H9 (cell line): ENCODE data around the gene LAMB1. TPM values are rescaled to one million over a fixed set of nuclear protein-coding genes. Genes with fewer than 3 reads are reported as not detected.

Source experiments
- DNase-seq: peaks from one replicate; pipeline ENCODE4 v3.0.0-alpha.2; 2017
- H2AFZ ChIP-seq: one replicate; pipeline ENCODE4 v1.6.1; 2013; ENCODE audit warnings: mild to moderate bottlenecking, low read length, control low read depth, moderate library complexity
- H2AK5ac ChIP-seq: 2 replicates; pipeline ENCODE4 v1.6.1; 2013; ENCODE audit warnings: low read length, control low read depth, mixed read lengths; ENCODE audit not compliant: insufficient read length
- H2BK120ac ChIP-seq: one replicate; pipeline ENCODE4 v1.6.1; 2013; ENCODE audit warnings: low read depth, mild to moderate bottlenecking, low read length, control low read depth, inconsistent platforms; ENCODE audit not compliant: poor library complexity, severe bottlenecking
- H2BK12ac ChIP-seq: 2 replicates; pipeline ENCODE4 v1.6.1; 2013; ENCODE audit warnings: low read length, control low read depth, mixed read lengths, low read depth; ENCODE audit not compliant: insufficient read length
- H2BK15ac ChIP-seq: 2 replicates; pipeline ENCODE4 v1.6.1; 2013; ENCODE audit warnings: low read depth, low read length, control low read depth
- H2BK20ac ChIP-seq: one replicate; pipeline ENCODE4 v1.6.1; 2013; ENCODE audit warnings: low read depth, mild to moderate bottlenecking, low read length, control low read depth, inconsistent platforms; ENCODE audit not compliant: poor library complexity, severe bottlenecking
- H2BK5ac ChIP-seq: 2 replicates; pipeline ENCODE4 v1.6.1; 2013; ENCODE audit warnings: low read length, control low read depth, mixed read lengths; ENCODE audit not compliant: insufficient read length
- H3K14ac ChIP-seq: 2 replicates; pipeline ENCODE4 v1.6.1; 2013; ENCODE audit warnings: low read length, control low read depth; ENCODE audit not compliant: insufficient read depth
- H3K18ac ChIP-seq: 2 replicates; pipeline ENCODE4 v1.6.1; 2013; ENCODE audit warnings: low read depth, mild to moderate bottlenecking, mixed read lengths, low read length, control low read depth; ENCODE audit not compliant: insufficient read length
- H3K23ac ChIP-seq: 2 replicates; pipeline ENCODE4 v1.6.1; 2013; ENCODE audit warnings: low read length, control low read depth, mixed read lengths, low read depth; ENCODE audit not compliant: insufficient read length
- H3K23me2 ChIP-seq: 2 replicates; pipeline ENCODE4 v1.6.1; 2013; ENCODE audit warnings: low read depth, mild to moderate bottlenecking, mixed read lengths, low read length, control low read depth; ENCODE audit not compliant: insufficient read length, poor library complexity, severe bottlenecking
- H3K27ac ChIP-seq: 2 replicates; pipeline ENCODE4 v1.5.1; 2013; ENCODE audit warnings: low read length, control low read depth, mixed read lengths, low read depth; ENCODE audit not compliant: insufficient read length
- H3K27me3 ChIP-seq: 2 replicates; pipeline ENCODE4 v1.6.1; 2013; ENCODE audit warnings: low read length, control low read depth, inconsistent platforms; ENCODE audit not compliant: insufficient read depth
- H3K4ac ChIP-seq: 2 replicates; pipeline ENCODE4 v1.6.1; 2013; ENCODE audit warnings: low read depth, mild to moderate bottlenecking, control low read depth, inconsistent platforms, low read length, moderate library complexity
- H3K4me1 ChIP-seq: 2 replicates; pipeline ENCODE4 v1.6.1; 2013; ENCODE audit warnings: low read length, control low read depth, inconsistent platforms; ENCODE audit not compliant: insufficient read depth
- H3K4me2 ChIP-seq: 2 replicates; pipeline ENCODE4 v1.6.1; 2013; ENCODE audit warnings: low read length, control low read depth, mixed read lengths; ENCODE audit not compliant: insufficient read length, insufficient read depth
- H3K56ac ChIP-seq: 2 replicates; pipeline ENCODE4 v1.6.1; 2013; ENCODE audit warnings: low read depth, mild to moderate bottlenecking, mixed read lengths, low read length, control low read depth; ENCODE audit not compliant: insufficient read length
- H3K79me1 ChIP-seq: 2 replicates; pipeline ENCODE4 v1.6.1; 2013; ENCODE audit warnings: low read depth, mild to moderate bottlenecking, moderate library complexity, low read length, control low read depth, inconsistent platforms; ENCODE audit not compliant: insufficient read depth, poor library complexity, severe bottlenecking
- H3K79me2 ChIP-seq: 2 replicates; pipeline ENCODE4 v1.6.1; 2013; ENCODE audit warnings: low read length, control low read depth, inconsistent platforms; ENCODE audit not compliant: insufficient read depth
- H3K9ac ChIP-seq: 2 replicates; pipeline ENCODE4 v1.6.1; 2013; ENCODE audit warnings: low read length, control low read depth, mixed read lengths; ENCODE audit not compliant: insufficient read length; ENCODE audit errors: extremely low read depth
- H3K9me3 ChIP-seq: one replicate; pipeline ENCODE4 v1.6.1; 2013; ENCODE audit warnings: low read depth, low read length, inconsistent platforms; ENCODE audit not compliant: control insufficient read depth
- H3T11ph ChIP-seq: one replicate; pipeline ENCODE4 v1.6.1; 2013; ENCODE audit warnings: mild to moderate bottlenecking, low read length, control low read depth, inconsistent platforms
- H4K20me1 ChIP-seq: one replicate; pipeline ENCODE4 v1.6.1; 2013; ENCODE audit not compliant: control insufficient read depth, insufficient read length, insufficient read depth
- H4K5ac ChIP-seq: 2 replicates; pipeline ENCODE4 v1.6.1; 2013; ENCODE audit warnings: low read depth, mild to moderate bottlenecking, mixed read lengths, low read length, control low read depth; ENCODE audit not compliant: insufficient read length
- H4K8ac ChIP-seq: replicated peaks from 2 replicates; pipeline ENCODE4 v1.6.1; 2013; ENCODE audit warnings: low read length, control low read depth, mixed read lengths, low read depth; ENCODE audit not compliant: insufficient read length
- H4K91ac ChIP-seq: 2 replicates; pipeline ENCODE4 v1.6.1; 2013; ENCODE audit warnings: low read depth, mild to moderate bottlenecking, moderate library complexity, mixed read lengths, low read length, control low read depth; ENCODE audit not compliant: insufficient read length
- H3K27ac Mint-ChIP-seq, 3 experiments: 2 replicates in 2 of 3; 3 replicates in 1 of 3; pipeline ENCODE4 v1.8.0; 2020 to 2021; ENCODE audit warnings: mixed read lengths in 3 of 3, mild to moderate bottlenecking in 1 of 3, moderate library complexity in 1 of 3
- H3K27me3 Mint-ChIP-seq: 2 replicates; pipeline ENCODE4 v1.8.0; 2021; ENCODE audit warnings: low read depth, mild to moderate bottlenecking, moderate library complexity, mixed read lengths
- H3K36me3 Mint-ChIP-seq, 3 experiments: 2 replicates in 2 of 3; 3 replicates in 1 of 3; pipeline ENCODE4 v1.8.0; 2020 to 2021; ENCODE audit warnings: low read depth in 3 of 3, mixed read lengths in 3 of 3; ENCODE audit not compliant: insufficient read depth in 1 of 3
- H3K4me1 Mint-ChIP-seq, 2 experiments: 2 replicates each; pipeline ENCODE4 v1.8.0; 2020; ENCODE audit warnings: mixed read lengths in 2 of 2
- H3K4me3 Mint-ChIP-seq, 2 experiments: 2 replicates in 1 of 2; 3 replicates in 1 of 2; pipeline ENCODE4 v1.8.0; 2020 to 2021; ENCODE audit warnings: mild to moderate bottlenecking in 2 of 2, mixed read lengths in 2 of 2, moderate library complexity in 1 of 2
- H3K9me3 Mint-ChIP-seq, 2 experiments: 2 replicates in 1 of 2; 3 replicates in 1 of 2; pipeline ENCODE4 v1.8.0; 2020; ENCODE audit warnings: mild to moderate bottlenecking in 2 of 2, mixed read lengths in 2 of 2, moderate library complexity in 1 of 2
- CTCF ChIP-seq: fragments of 200-600 bp; sonication (generic); conservative IDR thresholded peaks from 3 replicates; pipeline ENCODE4 v1.8.0; 2021; ENCODE audit warnings: antibody characterized with exemption, mild to moderate bottlenecking
- WGBS: extraction: QIAGEN DNeasy Blood & Tissue Kit; methylation state at CpG from one replicate; pipeline ENCODE4 v1.1.7; 2013; ENCODE audit warnings: missing lambda C conversion rate, low lambda C conversion rate, mixed read lengths; ENCODE audit not compliant: insufficient read length; ENCODE audit errors: extremely low coverage; 5-methylcytosine and 5-hydroxymethylcytosine counted together
- total RNA-seq: library from RNA; stranded (reverse); gene quantifications from 2 replicates; pipeline ENCODE4 v1.2.1, GENCODE V29; 2021

Gene LAMB1
- total RNA-seq, 1 experiment from 2014 or later, result 75.8 TPM

- no peak overlapping the region for H4K91ac ChIP-seq
- no peak overlapping the region for H2BK20ac ChIP-seq
- no peak overlapping the region for H4K8ac ChIP-seq
- no peak overlapping the region for H3T11ph ChIP-seq
- H3K27ac ChIP-seq, result no peak overlapping the region
- no peak overlapping the region for H3K4me2 ChIP-seq
- no peak overlapping the region for H3K14ac ChIP-seq
- no peak overlapping the region for H3K9ac ChIP-seq
- H3K79me1 ChIP-seq, result no peaks in the 10 kb centered on the region
- no peak overlapping the region for H2BK15ac ChIP-seq
- Mint-ChIP-seq H3K9me3 (no peaks in the 10 kb centered on the region), H3K4me1 (peaks cover 12 to 26% of the 10 kb centered on the region in 2 experiments), H3K4me3 (no peak overlapping the region), H3K27ac (peak overlapping the region in 1 of 3 experiments; percentile 72; a peak in 3 of 7 replicates), H3K36me3 (no peaks in the 10 kb centered on the region), H3K27me3 (no peaks in the 10 kb centered on the region)
- H3K9me3 ChIP-seq, result no peaks in the 10 kb centered on the region
- H3K27me3 ChIP-seq, result no peaks in the 10 kb centered on the region
- no peak for DNase-seq
- H4K20me1 ChIP-seq, result no peaks in the 10 kb centered on the region
- H4K5ac ChIP-seq, result no peak overlapping the region
- TF ChIP-seq CTCF, result no peak
- no peaks in the 10 kb centered on the region for H3K79me2 ChIP-seq
- no peaks in the 10 kb centered on the region; the same call in 1 of the 2 replicates for H3K4me1 ChIP-seq
- WGBS, result no CpG with 5 or more reads among the region's 5 CpGs
- no peak overlapping the region for H3K23ac ChIP-seq
- H2AFZ ChIP-seq, result no peak overlapping the region
- H2BK5ac ChIP-seq, result no peak overlapping the region
- no peak overlapping the region for H2BK120ac ChIP-seq
- H3K56ac ChIP-seq, result no peak overlapping the region
- peak overlapping the region; percentile 94 for H2BK12ac ChIP-seq
- H2AK5ac ChIP-seq, result no peak overlapping the region
- H3K18ac ChIP-seq, result no peak overlapping the region
- H3K23me2 ChIP-seq, result no peaks in the 10 kb centered on the region
- H3K4ac ChIP-seq, result no peak overlapping the region
These were observed 31.0 kb upstream of the LAMB1 start for GRCh38 chr7:108033776-108034497.
